DND-41 (cell line): Measurements from ENCODE around the gene ANKLE1.

ENCODE experiments used
- CTCF ChIP-seq: IDR thresholded peaks from 2 replicates; pipeline ENCODE4 v1.5.1; 2012; ENCODE audit warnings: borderline replicate concordance, low read length, moderate library complexity, mild to moderate bottlenecking; ENCODE audit not compliant: poor library complexity, severe bottlenecking; ENCODE audit errors: extremely low read depth
- EZH2 ChIP-seq: IDR thresholded peaks from 3 replicates; pipeline ENCODE4 v1.6.1; 2012; ENCODE audit warnings: borderline replicate concordance, low read depth, mild to moderate bottlenecking, moderate library complexity, low read length, inconsistent platforms; ENCODE audit not compliant: severe bottlenecking

GRCh38 chr19:17275441-17276175 is 6.1 kb upstream of the ANKLE1 start:
- TF ChIP-seq CTCF (no peak), EZH2 (no peak)
